ENCODE results near the gene HABP4. TPM values are rescaled to one million over a fixed set of nuclear protein-coding genes. Genes with fewer than 3 reads are reported as not detected.

The HABP4 gene
- total and polyA plus RNA-seq, 4 donors = 4.7 to 10.2 (median 8.2) TPM

DNA sequence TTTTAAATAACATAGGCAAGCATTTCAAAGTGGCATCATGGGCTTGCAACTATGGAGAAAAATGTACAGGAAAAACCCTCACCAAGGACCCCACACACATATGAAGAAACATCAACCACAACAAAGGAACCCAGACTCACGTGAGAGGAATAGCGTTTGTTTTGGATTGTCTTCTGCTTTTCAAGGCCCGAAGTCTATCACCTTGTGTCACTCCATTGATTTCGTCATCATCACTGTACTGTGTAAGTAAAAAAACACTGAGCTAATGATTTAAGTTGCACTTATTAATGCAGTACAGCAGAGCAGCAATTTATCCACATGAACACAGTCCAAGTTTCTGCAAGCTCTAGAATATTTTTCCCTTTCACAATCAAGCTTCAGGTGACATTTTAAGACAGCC lies 72.4 kb downstream of the HABP4 start:
- Histone ChIP-seq H3K4me1 (ENCODE audit: control insufficient read depth in 5 of 5, insufficient read depth in 5 of 5, low read length in 5 of 5) (peaks cover 0 to 2% (median 0%) of the 10 kb centered on the region in 5 donors), H3K9me3 (ENCODE audit: control insufficient read depth in 4 of 4, insufficient read depth in 3 of 4, low read length in 3 of 4) (no peaks in the 10 kb centered on the region), H3K27me3 (ENCODE audit: control insufficient read depth in 3 of 3, insufficient read depth in 3 of 3, low read length in 2 of 3) (no peaks in the 10 kb centered on the region), H3K27ac (ENCODE audit: low read depth in 1 of 2, low read length in 1 of 2) (no peak overlapping the region), H3K36me3 (ENCODE audit: control insufficient read depth in 4 of 4, insufficient read depth in 4 of 4, low read length in 4 of 4) (peaks cover 4 to 12% (median 6%) of the 10 kb centered on the region in 4 donors), H3K4me3 (no peak overlapping the region), H3K9ac (ENCODE audit: insufficient read depth in 1 of 2, low read length in 2 of 2) (no peak overlapping the region)
- no peak for ATAC-seq (ENCODE audit: insufficient read depth, low FRiP score)
- TF ChIP-seq CTCF (IDR thresholded peaks at IDR 0.05; ENCODE audit: control extremely low read depth, extremely low read depth) = no peak
- 32 to 50% methylated on average over 4 of the region's 4 CpGs for WGBS, 2 donors
- peak in 1 of 3 donors; percentile 4 for DNase-seq

GRCh38 chr9:96523374-96523773 lies 73.4 kb downstream of the HABP4 start:
- peaks cover 0 to 2% (median 0%) of the 10 kb centered on the region in 5 donors for H3K4me1 ChIP-seq (ENCODE audit: control insufficient read depth in 5 of 5, insufficient read depth in 5 of 5, low read length in 5 of 5)
- ATAC-seq (ENCODE audit: insufficient read depth, low FRiP score) (no peak), DNase-seq (no peak)
- TF ChIP-seq CTCF (IDR thresholded peaks at IDR 0.05; ENCODE audit: control extremely low read depth, extremely low read depth) = no peak
- H3K9ac ChIP-seq (ENCODE audit: insufficient read depth in 1 of 2, low read length in 2 of 2) = peak overlapping the region in 1 of 2 donors; percentile 11
- 84 to 85% methylated on average over 7 of the region's 7 CpGs for WGBS, 2 donors
- H3K4me3 ChIP-seq = no peak overlapping the region
- H3K27ac ChIP-seq (ENCODE audit: low read depth in 1 of 2, low read length in 1 of 2) = peak overlapping the region in 1 of 2 donors; percentile 6
- H3K27me3 ChIP-seq (ENCODE audit: control insufficient read depth in 3 of 3, insufficient read depth in 3 of 3, low read length in 2 of 3) = no peaks in the 10 kb centered on the region
- no peaks in the 10 kb centered on the region for H3K9me3 ChIP-seq (ENCODE audit: control insufficient read depth in 4 of 4, insufficient read depth in 3 of 4, low read length in 3 of 4)
- peaks cover 4 to 12% (median 6%) of the 10 kb centered on the region in 4 donors for H3K36me3 ChIP-seq (ENCODE audit: control insufficient read depth in 4 of 4, insufficient read depth in 4 of 4, low read length in 4 of 4)

DNA sequence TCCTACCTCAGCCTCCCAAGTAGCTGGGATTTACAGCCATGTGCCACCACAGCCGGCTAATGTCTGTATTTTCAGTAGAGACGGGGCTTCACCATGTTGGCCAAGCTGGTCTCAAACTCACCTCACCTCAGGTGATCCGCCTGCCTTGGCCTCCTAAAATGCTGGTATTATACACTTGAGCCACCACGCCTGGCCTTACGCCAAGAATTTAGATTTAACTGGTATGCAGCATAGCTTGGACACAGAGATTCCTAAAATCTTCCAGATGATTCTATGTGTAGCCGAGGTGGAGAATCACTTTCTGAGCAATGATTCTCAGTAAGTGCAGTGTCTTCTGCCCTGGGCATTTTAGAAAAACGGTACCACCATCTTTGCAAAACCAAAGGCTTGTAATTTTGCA lies 74.1 kb downstream of the HABP4 start:
- Histone ChIP-seq H3K9ac (ENCODE audit: insufficient read depth in 1 of 2, low read length in 2 of 2) (no peak overlapping the region), H3K4me1 (ENCODE audit: control insufficient read depth in 5 of 5, insufficient read depth in 5 of 5, low read length in 5 of 5) (peaks cover 0 to 2% (median 0%) of the 10 kb centered on the region in 5 donors), H3K27me3 (ENCODE audit: control insufficient read depth in 3 of 3, insufficient read depth in 3 of 3, low read length in 2 of 3) (no peaks in the 10 kb centered on the region), H3K27ac (ENCODE audit: low read depth in 1 of 2, low read length in 1 of 2) (no peak overlapping the region), H3K9me3 (ENCODE audit: control insufficient read depth in 4 of 4, insufficient read depth in 3 of 4, low read length in 3 of 4) (no peaks in the 10 kb centered on the region), H3K36me3 (ENCODE audit: control insufficient read depth in 4 of 4, insufficient read depth in 4 of 4, low read length in 4 of 4) (peaks cover 4 to 12% (median 6%) of the 10 kb centered on the region in 4 donors), H3K4me3 (no peak overlapping the region)
- DNase-seq (peak in 1 of 3 donors; percentile 15), ATAC-seq (ENCODE audit: insufficient read depth, low FRiP score) (no peak)
- TF ChIP-seq CTCF (IDR thresholded peaks at IDR 0.05; ENCODE audit: control extremely low read depth, extremely low read depth) = no peak
- WGBS, 2 donors = 92 to 96% methylated on average over 7 of the region's 7 CpGs

GRCh38 chr9:96524764-96525163 lies 74.8 kb downstream of the HABP4 start:
- Histone ChIP-seq H3K27me3 (ENCODE audit: control insufficient read depth in 3 of 3, insufficient read depth in 3 of 3, low read length in 2 of 3) (no peaks in the 10 kb centered on the region), H3K9me3 (ENCODE audit: control insufficient read depth in 4 of 4, insufficient read depth in 3 of 4, low read length in 3 of 4) (no peaks in the 10 kb centered on the region), H3K27ac (ENCODE audit: low read depth in 1 of 2, low read length in 1 of 2) (no peak overlapping the region), H3K9ac (ENCODE audit: insufficient read depth in 1 of 2, low read length in 2 of 2) (no peak overlapping the region), H3K4me1 (ENCODE audit: control insufficient read depth in 5 of 5, insufficient read depth in 5 of 5, low read length in 5 of 5) (peaks cover 0 to 2% (median 0%) of the 10 kb centered on the region in 5 donors), H3K4me3 (no peak overlapping the region), H3K36me3 (ENCODE audit: control insufficient read depth in 4 of 4, insufficient read depth in 4 of 4, low read length in 4 of 4) (peaks cover 4 to 15% (median 6%) of the 10 kb centered on the region in 4 donors)
- DNase-seq (no peak), ATAC-seq (ENCODE audit: insufficient read depth, low FRiP score) (no peak)
- 86 to 89% methylated on average over 2 of the region's 2 CpGs for WGBS, 2 donors
- TF ChIP-seq CTCF (IDR thresholded peaks at IDR 0.05; ENCODE audit: control extremely low read depth, extremely low read depth) = no peak

All from lung (tissue), 12 donors.